ENCODE measurements around the gene CFAP221.

CFAP221 gene

DNA sequence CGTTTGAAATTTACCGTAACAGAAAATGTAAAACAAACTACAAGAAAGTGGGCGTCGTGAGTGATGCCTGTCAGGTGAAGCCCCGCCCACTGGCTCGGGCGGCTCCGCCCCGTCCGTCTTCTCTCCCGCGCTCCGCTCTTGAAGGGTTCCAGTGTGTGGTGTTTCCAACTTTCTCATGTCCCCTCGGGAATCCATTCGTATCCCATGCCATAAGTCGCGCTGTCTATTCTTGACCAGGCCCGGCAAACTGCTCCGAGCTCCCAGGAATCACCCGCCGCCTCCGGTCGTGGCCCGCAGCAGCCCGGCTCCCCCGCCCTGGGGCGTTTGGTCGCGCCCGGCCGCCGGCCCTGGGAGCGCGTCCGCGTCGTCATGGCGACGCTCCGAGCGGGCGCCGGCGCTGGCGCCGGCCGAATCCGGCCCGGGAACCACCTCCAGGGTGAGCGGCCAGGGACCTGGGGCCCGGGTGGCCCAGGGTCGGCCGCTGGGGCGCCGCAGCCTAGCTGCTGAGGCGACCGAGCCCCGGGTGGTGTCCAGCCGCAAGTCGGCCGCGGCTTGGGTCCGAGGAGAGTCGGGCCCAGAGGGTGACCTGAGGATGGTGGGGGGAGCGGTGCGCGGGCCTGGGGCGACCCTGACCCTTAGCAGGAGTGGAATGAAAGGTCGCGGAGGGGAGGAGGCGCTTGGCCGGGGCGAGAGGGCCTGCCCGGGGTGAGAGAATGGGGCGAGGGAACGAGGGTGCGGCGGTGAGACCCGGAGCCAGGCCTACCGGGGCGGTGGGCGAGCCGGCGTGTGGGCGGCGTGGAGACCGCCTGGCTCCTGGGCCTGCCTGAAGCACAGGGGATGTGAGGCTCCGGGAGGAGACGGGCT is at the start of gene CFAP221:
CFAP221 (plus strand) TSS at position 375 of the 864 bp plus-strand sequence. CDS start 1,683 bp downstream, outside the sequence.
- peak; percentile 85 for DNase-seq (ENCODE audit: low spot score)

DNA sequence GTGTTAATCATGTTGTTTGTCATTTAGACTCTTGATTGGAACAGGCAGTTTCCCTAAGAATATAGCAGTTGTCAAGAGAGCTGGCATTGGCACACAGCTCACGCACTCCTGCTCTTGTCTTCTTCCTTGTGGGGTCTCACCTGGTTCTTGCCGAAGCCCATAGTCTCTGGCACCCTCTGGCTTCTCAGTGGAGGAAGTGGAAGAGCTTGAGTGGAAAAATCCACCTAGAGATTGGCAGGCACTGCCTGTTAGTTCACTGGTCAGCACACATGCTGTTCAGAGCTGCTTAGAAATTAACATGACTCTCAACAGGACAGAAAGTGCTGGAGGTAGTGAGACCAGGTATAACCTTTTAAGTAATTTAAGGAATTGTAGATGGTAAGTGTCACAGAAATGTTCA is 48.3 kb upstream of the CFAP221 start:
- DNase-seq (ENCODE audit: low spot score): no peak

DNA sequence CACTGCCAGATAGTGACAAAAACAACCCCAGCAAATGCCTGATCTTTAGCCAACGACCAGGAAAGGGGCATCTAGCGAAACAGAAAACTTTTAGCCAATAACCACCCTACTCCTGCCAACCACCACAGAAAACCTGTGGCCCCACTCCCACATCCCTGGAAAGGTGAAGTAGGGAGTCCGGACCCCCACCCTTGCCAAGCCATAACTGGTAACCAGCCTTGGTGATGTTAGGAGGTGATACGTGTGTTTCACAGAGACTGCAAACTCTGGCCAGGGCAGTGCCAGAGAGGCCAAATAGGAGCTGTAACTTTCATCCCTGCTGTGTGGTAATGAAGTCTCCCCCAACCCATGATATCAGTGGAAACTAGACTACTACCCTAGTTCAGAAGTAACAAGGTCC is 47.6 kb upstream of the CFAP221 start:
- DNase-seq (ENCODE audit: low spot score): no peak

DNA sequence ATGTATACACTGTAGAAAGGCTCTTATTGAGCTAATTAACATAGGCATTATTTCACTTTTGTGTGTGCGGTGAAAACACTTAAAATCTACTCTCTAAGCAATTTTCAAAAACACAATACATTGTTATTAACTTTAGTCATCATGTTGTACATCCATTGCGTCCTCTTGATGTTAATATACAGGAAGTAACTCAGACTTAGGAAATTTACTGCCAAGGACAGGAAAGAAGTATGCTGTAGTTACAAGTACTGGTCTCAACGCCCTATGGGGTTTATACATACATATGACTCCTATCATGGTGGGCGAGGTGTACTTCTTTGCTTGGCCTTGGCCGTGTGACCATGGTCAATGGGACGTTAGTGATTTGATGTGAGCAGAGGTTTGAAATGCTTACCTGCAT is 35.5 kb upstream of the CFAP221 start:
- DNase-seq (ENCODE audit: low spot score): peak; percentile 93

DNA sequence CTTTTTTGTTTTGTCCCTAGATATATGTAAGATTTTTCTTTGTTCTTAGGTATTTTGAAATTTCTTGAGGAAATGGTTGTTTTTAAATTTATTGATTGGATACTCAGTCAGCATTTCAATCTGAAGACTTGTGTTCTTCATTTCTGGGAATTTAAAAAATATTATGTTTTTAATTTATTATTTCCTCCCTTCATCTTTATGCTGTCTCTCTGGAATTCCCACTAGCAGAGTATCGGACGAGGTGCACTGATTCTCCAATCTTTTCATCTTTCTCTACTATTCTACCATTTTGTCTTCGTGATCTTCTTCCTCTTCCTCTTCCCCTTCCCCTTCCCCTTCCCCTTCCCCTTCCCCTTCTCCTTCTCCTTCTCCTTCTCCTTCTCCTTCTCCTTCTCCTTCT is 32.3 kb upstream of the CFAP221 start:
- DNase-seq (ENCODE audit: low spot score): no peak

DNA sequence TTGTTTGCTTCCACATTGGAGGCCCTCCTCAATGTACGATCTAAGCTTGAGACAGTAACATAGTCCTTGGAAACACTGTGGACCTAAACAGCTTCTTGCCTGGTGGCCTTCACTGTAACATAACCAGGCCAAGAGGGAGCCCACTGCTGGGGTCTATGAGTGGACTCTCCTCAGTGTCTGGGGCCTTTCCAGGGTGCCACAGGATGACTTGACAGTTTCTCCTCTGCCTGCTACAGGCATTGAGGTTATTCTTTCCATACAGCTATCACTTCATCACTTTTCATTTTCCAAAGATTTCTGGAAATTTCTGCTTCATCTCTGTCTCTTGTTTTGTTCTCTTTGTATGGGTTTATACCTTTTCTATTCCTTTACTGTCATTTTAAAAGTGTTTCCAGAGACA is 31.3 kb upstream of the CFAP221 start:
- no peak for DNase-seq (ENCODE audit: low spot score)

DNA sequence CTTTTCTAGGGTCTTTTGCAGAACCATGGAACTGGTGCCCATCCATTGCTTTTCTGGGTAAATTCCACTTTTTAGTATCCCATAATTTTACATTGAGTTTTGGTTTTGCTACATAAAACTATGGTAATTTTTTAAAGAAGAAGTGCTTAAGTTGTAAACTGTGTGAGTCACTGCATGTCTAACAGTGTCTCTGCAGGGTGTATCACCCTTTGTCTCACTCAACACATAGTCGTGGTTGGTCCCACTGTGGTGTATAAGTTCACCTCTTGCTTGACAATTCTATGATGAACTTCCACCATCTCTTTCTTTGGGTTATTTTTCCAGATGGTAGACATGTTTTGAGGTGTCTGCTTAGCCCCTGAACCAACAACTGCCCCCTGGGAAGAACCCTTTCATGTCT is 30.4 kb upstream of the CFAP221 start:
- no peak for DNase-seq (ENCODE audit: low spot score)

DNA sequence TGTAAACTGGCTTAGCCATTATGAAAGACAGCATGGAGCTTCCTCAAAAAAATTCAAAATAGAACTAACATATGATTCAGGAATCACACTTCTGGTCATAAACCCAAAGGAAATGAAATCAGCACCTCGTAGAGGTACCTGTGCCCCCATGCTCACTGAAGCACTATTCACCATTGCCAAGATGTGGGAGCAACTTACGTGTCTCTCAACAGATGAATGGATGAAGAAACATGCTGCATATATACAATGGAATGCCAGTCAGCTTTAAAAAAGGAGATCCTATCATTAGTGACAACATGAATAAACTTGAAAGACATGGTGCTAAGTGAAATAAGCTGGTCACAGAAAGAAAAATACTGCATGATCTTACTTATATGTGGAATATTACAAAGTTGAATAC is 28.1 kb upstream of the CFAP221 start:
- no peak for DNase-seq (ENCODE audit: low spot score)

DNA sequence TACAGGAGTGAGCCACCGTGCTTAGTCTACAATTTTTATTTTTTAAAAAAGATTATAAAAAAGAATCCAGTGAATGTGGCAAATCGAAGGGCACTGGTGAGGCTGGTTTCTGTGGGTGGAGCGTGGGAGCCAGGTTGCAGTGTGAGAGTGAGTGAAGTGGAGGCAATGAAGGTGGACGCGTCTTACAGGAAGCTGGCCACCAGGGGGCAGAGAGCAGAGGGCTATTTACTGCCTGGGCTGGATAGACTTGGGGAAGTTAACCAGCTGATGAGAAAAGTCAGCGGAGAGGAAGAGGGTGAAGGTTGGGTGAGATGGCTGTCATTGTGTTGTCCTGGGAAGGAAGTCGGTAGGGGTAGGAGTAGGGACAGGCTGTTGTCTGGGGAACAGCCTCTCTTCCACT is 26.8 kb upstream of the CFAP221 start:
- DNase-seq (ENCODE audit: low spot score): peak; percentile 45

DNA sequence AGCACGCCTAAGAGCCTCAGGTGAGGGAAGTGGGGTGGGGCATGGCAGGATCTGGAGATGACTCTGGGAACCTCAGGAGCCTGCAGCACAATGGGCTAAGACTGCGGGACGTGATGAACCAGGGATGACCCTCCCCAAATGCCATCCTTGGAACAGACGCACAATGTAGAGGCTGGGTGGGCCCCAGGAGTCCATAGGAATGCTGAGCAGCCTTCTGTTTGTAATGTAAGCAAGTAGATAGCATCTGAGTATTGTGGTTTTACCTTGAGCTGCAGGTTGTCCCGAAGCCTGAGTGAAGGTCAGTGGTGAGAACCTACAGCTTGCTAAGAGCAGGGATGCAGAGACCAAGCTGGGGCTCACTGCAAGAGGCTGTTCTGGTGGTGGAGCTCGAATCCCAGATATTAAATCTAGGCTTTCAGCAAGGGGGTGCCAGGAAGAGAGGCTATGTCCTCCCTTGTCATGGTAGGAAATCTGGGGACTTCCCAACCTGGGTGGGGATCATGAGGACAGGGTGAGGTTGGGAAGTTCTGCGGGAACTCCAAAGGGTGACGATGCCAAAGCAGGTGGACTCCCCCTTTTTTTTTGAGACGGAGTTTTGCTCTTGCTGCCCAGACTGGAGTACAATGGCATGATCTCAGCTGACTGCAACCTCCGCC is 25.7 kb upstream of the CFAP221 start:
- DNase-seq (ENCODE audit: low spot score): no peak

DNA sequence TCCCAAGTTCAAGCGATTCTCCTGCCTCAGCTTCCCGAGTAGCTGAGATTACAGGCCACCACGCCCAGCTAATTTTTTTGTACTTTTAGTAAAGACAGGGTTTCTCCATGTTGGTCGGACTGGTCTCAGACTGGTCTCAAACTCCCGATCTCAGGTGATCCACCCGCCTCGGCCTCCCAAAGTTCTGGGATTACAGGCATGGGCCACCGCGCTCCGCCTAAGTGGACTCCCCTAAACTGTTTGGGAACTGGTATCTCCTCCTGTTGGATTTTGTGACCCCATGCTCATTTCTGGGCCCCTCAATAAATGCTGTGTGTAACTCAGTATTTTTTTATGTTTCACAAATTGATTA is 25.2 kb upstream of the CFAP221 start:
- DNase-seq (ENCODE audit: low spot score): no peak

DNA sequence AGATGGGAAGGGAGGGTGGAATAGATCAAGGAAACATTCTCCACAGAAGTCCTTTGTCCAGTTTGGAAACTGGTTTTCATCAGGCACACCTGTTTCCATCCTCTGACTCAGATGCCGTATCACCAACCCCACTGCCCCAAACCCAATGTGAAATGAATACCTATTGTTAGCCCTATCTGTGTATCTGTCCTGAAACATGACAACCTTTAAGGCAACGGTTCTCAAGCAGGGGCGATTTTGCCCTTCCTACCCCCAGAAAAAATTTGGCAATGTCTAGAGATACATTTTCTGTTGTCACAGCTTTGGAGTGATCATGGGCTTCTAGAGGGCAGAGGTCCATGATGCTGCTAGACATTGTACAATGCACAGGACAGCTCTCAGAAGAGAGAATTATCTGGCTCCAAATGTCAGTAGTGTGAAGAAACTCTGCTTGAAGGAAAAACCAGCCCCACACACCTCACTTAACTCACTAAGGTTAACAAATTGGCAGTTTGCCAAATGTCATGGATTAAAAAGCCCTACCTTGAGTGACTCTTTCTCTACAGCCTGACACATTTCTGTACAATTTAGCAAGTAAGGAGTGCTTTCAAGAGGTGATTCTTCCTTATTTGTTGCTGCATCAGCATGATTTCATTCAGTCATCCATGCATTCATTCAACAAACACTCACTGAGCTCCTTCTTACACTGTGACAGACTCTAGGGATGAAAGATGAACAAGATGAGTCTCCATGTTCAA is 23.4 kb upstream of the CFAP221 start:
- DNase-seq (ENCODE audit: low spot score): no peak

DNA sequence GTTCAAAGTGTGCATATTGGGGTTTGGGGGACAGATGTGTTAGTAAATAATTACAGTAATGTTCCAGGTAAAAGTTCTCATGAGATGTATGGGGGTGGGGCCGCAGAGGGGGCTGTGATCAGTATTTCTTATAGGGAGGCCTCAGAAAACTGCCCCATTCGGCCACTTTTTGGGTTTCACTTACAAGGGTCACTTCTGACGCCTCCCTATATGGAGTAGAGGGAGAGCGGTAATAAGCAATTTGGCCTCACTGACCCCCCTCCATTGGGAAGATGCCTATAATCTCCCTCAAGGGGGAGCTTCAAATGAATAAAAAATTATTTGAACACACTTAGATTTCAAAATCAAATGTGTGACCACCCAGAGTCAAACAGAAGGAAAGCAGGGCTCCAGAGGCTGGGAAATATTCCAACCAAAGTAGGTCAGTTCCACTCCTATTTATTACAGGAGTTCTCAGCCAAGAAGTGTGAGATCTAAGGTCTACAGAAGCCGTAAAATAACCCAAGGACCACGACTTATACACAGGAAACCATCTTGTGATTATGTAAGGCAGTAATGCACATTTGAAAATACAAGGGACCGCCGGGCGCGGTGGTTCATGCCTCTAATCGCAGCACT is 22.7 kb upstream of the CFAP221 start:
- no peak for DNase-seq (ENCODE audit: low spot score)

DNA sequence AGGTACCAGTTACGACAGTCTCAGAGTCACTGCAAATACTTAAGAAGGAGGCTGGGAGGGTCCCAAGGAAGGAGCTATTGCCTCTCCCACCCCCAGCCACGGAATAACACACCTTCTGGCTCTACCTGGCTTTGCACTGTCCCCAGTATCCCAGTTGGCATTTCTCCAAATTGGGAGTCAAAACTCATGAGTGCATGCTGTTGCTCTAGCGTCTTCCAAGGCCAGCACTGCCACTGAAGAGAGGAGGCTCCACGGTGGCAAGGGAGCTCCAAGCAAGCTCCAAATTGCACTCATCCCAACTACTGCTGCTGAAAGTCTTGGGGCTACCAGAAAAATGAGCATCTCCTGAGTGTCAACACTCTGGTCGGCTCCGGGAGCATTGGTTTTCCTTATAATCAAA is 21.6 kb upstream of the CFAP221 start:
- no peak for DNase-seq (ENCODE audit: low spot score)

DNA sequence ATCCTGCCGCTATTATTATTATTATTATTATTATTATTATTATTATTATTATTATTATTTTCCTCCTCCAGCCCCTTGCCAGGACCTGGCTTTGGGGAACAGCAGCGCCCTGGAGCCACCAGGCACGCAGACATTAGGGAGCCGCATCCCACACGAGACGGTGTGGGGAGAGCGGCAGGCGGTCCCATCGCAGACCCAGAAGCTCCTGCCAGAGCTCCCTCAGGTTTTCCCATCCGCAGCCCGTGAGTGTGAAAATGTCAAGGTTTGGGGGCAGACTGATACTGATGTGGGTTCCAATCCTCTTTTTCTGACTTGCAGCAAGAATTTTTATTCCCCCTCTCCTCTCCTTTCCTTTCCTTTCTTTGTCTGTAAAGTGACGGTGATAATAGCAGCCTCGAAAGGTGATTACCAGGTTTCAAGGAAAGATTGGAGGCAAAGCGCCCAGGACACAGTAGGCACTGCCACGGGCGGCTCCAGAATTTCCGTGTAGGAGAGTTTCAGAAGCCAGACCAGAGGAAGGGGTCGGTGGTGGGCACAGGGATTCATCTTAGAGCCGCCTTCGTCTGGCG is 20.8 kb upstream of the CFAP221 start:
- DNase-seq (ENCODE audit: low spot score): no peak

DNA sequence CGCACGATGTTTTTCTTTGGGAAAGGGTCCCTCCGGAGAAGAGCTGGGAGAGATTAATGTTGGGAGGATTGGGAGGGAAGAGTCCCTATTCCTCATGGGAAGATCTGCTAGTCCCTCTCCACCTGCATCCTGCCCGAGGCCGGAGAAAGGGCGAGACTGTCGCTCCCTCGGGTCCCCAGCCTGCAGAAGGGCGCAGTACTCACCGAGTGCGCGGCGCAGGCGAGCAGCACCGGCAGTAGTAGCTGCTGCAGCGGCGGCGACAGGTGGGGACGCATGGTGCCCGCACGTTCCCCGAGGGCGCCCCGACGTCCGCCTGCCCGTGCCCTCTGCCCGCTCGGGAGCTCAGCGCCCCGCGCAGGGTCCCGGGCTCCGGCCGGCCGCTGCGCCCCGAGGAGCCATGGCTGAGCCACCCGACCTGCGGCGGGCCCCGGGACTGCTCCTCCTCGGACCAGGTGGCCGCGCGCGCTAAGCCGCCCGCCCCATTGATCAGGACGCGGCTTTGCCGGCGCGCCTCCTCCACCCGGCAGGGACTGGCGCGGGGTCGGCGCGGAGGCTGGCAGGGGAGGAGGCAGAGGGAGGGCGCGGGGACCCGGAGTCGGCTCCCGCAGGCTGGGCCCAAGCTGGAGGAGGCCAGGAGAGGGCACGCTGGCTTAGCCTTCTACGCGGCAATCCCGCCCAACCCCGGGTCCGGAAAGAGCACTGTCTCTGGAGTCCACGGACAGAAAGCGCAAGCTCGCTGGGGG is 20.1 kb upstream of the CFAP221 start, which contains the start of gene SCTR:
SCTR (minus strand) TSS at position 532 of the 743 bp plus-strand sequence; CDS start at position 275, 257 bp downstream.
- DNase-seq (ENCODE audit: low spot score): no peak

DNA sequence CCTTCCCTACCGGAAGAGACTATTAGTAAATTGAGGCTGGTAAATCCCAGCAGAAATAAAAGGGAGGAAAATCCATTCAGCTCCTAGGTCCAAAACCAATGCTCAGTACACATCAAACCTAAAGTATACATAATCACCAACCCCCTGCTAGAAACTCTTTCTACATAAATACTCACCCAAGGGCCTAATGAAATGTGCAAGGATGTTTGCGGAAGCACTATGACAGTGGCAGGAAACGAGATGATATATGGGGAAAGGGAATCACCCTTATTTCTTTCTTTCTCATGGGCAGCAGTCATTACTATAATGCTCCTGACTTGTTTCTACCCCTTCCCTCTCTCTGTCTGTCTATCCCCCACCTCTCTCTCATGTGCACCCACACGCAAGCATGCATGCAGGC is 18.6 kb upstream of the CFAP221 start:
- peak; percentile 31 for DNase-seq (ENCODE audit: low spot score)

DNA sequence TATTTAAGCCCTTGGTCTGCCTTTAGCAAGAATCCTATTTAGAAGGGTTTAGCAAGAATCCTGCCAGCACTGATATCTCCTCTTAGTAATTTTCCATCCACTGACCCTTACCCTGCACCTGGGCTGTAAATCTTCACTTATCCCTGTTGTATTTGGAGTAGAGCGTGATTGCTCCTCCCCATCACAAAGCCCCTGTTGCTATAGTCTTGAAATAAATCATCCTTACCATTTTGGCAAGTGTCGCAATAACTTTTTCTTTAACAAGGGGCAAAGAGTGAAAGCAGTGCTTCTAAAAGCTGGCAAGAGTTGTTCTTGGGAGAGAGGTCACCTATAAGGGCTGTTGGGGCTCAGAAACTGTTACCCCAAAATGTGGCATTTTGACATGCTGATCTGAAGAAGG is 16.2 kb upstream of the CFAP221 start:
- no peak for DNase-seq (ENCODE audit: low spot score)

DNA sequence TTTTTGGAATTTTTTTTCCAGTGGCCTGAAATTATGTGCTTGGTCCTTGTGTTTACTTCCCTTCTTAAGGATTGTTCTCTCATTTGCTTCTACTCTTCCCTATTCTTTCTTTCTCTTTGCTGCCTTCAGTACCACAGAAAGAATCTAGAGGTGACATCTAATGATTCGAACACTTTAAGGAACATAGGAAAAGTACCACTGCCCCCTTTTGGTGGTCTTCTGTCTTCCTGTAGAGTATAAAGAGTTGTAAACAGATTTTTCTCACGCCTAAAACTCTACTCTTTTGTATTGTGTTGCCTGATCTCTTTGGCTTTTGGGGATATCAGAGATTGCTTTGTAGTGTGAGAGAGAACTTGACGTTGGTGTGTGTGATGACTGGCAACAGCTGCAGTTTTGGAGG is 13.0 kb upstream of the CFAP221 start:
- DNase-seq (ENCODE audit: low spot score): no peak

DNA sequence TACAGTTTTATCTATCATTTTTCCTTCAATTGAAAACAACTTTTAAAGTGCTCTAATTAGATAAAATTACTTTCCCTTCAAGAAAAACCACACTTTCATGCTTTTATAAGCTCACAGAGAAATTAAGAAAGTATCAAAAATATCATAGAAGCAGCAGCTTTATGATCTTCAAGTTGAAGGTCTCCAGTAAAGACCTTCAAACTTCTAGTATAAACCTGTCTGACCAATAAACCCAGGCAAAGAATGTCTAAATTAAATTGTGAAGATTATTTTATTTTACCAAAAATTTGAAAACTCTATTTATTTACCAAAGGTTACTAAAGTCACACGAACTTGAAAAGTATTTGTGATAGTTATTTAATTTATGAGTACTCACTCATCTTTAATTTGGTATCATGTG is 10.7 kb upstream of the CFAP221 start:
- no peak for DNase-seq (ENCODE audit: low spot score)

DNA sequence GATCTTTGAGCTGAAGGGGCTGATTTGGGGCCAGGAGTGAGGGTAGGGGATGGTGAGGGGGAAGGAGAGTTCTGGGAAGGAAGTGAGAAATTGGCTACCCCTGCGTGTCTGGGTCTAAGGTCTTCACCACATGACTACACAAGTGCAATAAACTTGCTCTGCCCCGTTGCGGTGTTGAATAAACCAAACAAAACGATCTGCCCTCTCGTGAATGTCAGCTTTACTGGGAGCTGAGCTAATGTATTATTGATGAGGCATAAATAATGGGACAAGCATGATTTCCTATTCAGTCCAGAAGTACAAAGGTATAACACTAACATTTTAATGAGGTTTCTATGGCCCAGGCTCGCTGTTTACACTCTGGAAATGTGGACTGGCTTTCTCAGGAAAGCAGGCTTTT is 8.0 kb upstream of the CFAP221 start:
- DNase-seq (ENCODE audit: low spot score): no peak

All from kidney capillary endothelial cell (primary cell).